WERI-Rb-1 (cell line): ENCODE results near the gene COL20A1.
A peak's percentile ranks its signal among the peaks of the same experiment; 100 is the strongest.

Source experiments
- DNase-seq: peaks from one replicate; pipeline ENCODE4 v3.0.0-alpha.2; 2020
- H3K27ac ChIP-seq: fragments of 250-450 bp; sonication (Bioruptor Pico); 2 replicates; pipeline ENCODE4 v1.5.1; 2020; ENCODE audit warnings: mild to moderate bottlenecking, moderate library complexity
- H3K27me3 ChIP-seq: fragments of 250-450 bp; sonication (Bioruptor Pico); 2 replicates; pipeline ENCODE4 v1.5.1; 2021; ENCODE audit warnings: mild to moderate bottlenecking, low read depth, moderate library complexity; ENCODE audit not compliant: insufficient read depth, severe bottlenecking
- H3K36me3 ChIP-seq: fragments of 250-450 bp; sonication (Bioruptor Pico); 2 replicates; pipeline ENCODE4 v1.5.1; 2020; ENCODE audit warnings: mild to moderate bottlenecking, moderate library complexity
- H3K4me3 ChIP-seq: 2 replicates; pipeline ENCODE4 v1.5.1; 2011; ENCODE audit warnings: low read depth, mild to moderate bottlenecking, control low read depth, low read length
- H3K9me3 ChIP-seq: fragments of 250-450 bp; sonication (Bioruptor Pico); 2 replicates; pipeline ENCODE4 v1.5.1; 2021; ENCODE audit warnings: mild to moderate bottlenecking, moderate library complexity; ENCODE audit not compliant: severe bottlenecking
- TF ChIP-seq, protein P1 (sequence below): IDR thresholded peaks from 2 replicates; pipeline ENCODE4 v1.5.1; 2011; ENCODE audit warnings: low read depth, mild to moderate bottlenecking, control low read depth, inconsistent platforms, low read length

Gene COL20A1

DNA sequence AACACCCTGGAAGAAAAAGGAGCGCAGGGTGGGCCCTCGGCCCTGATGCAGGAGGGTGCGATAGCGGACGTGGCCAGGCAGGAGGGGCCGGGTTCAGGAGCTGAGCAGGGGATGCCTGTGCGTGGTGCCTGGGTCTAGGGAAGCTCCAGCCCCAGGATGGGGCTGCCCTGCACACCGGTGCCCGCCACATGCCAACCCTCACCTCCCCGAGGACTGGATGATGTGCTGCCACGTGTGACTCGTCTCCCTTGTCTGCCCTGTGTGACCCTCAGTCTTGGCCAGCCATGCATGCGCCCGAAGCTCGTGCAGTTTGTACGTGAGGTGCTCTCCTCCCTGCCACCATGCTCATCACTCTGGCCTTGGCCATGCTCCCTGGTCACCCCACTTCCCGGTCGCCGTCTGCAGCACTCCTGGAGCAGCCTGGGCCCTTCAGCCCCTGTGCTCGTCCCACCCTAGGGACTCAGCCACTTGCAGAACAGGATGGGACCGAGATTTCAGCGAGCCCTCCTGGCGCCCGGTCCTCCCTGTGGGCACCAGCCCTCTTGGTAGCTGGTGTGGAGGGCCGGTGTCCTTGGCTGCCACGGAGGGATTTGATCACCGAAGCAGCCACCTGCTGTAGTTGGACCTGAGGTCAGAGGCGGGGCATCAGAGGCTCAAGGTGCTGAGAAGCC, 4.3 kb upstream of the COL20A1 start:
- Histone ChIP-seq H3K4me3 (no peak overlapping the region), H3K36me3 (peaks cover 22% of the 10 kb centered on the region), H3K27me3 (no peaks in the 10 kb centered on the region), H3K27ac (0 out of 2 replicates have a peak overlapping the region, but pooled peaks have one; percentile 6), H3K9me3 (no peaks in the 10 kb centered on the region)
- no peak for DNase-seq
- TF ChIP-seq, protein P1, sequence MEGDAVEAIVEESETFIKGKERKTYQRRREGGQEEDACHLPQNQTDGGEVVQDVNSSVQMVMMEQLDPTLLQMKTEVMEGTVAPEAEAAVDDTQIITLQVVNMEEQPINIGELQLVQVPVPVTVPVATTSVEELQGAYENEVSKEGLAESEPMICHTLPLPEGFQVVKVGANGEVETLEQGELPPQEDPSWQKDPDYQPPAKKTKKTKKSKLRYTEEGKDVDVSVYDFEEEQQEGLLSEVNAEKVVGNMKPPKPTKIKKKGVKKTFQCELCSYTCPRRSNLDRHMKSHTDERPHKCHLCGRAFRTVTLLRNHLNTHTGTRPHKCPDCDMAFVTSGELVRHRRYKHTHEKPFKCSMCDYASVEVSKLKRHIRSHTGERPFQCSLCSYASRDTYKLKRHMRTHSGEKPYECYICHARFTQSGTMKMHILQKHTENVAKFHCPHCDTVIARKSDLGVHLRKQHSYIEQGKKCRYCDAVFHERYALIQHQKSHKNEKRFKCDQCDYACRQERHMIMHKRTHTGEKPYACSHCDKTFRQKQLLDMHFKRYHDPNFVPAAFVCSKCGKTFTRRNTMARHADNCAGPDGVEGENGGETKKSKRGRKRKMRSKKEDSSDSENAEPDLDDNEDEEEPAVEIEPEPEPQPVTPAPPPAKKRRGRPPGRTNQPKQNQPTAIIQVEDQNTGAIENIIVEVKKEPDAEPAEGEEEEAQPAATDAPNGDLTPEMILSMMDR = no peak

DNA sequence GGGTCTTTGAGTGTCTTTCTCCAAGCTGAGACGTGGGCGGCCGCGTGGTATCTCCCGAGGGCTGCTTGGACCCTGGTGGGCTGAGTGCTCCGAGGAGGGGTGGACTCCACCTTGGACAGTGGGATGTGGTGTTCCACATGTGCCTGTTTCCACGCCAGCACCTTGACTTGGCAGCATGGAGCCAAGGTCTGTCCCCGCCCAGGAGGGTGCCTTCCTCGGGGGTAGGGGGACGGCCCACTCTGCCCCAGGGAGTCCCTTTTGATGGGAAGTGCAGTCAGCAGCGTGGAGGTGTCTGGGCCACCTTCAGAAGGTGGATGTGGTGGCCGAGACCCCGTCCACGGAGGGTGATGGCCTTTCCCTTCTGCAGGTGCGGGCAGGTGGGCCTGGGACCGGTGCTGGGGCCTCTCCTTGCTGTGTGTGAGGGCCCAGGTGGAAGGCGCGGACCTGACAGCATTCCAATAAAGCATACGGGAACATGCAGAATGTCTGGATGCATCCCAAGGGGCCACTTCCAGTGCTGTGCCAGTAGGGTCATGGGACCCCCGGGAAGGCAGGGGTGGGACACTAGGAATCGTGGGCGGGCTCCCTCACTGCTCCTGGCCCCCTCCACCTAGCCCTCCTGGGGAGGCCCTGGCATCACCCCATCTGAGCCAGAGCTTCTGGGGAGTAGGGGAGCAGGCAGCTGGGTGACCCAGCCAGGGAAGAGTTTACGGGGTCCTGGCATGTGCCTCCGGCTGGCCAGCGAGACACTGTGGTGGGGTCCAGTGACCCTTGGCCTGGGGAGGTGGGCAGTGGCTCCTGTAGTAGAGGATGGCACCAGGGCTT, 3.5 kb upstream of the COL20A1 start:
- Histone ChIP-seq H3K4me3 (no peak overlapping the region), H3K27ac (0 out of 2 replicates have a peak overlapping the region, but pooled peaks have one; percentile 6), H3K27me3 (no peaks in the 10 kb centered on the region), H3K9me3 (no peaks in the 10 kb centered on the region), H3K36me3 (peaks cover 22% of the 10 kb centered on the region)
- no peak for DNase-seq
- TF ChIP-seq, protein P1 = no peak

DNA sequence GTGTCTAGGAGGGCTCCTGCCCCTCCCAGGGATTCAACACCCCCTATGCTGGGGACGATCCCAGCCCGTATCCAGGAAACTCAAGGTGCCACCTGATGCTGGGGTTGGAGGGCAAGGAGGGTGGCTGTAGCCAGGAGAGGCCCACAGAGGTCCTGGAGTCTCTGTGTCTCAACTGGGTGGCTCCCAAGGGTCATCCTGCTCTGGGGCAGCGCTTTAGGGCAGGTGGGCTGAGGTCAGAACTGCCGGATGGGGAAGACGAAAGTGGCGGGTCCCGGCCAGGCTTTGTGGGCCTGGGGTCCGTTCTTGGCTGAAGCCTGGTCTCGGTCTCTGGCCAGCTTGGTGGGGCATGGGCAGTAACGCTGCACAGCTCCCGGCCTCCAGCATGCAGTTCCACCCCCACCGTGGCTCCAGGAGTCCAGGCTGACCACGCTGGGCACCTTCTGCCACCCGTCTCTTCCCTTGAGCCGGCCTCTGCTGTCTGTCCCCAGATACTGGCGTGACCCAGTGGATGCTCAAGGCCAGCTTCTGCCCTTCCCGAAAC, 2.8 kb upstream of the COL20A1 start:
- H3K27me3 ChIP-seq = no peaks in the 10 kb centered on the region
- DNase-seq = no peak
- H3K9me3 ChIP-seq = no peaks in the 10 kb centered on the region
- TF ChIP-seq, protein P1 = no peak
- peaks cover 22% of the 10 kb centered on the region for H3K36me3 ChIP-seq
- H3K27ac ChIP-seq = no peak overlapping the region; the same call in 1 of the 2 replicates
- no peak overlapping the region for H3K4me3 ChIP-seq

DNA sequence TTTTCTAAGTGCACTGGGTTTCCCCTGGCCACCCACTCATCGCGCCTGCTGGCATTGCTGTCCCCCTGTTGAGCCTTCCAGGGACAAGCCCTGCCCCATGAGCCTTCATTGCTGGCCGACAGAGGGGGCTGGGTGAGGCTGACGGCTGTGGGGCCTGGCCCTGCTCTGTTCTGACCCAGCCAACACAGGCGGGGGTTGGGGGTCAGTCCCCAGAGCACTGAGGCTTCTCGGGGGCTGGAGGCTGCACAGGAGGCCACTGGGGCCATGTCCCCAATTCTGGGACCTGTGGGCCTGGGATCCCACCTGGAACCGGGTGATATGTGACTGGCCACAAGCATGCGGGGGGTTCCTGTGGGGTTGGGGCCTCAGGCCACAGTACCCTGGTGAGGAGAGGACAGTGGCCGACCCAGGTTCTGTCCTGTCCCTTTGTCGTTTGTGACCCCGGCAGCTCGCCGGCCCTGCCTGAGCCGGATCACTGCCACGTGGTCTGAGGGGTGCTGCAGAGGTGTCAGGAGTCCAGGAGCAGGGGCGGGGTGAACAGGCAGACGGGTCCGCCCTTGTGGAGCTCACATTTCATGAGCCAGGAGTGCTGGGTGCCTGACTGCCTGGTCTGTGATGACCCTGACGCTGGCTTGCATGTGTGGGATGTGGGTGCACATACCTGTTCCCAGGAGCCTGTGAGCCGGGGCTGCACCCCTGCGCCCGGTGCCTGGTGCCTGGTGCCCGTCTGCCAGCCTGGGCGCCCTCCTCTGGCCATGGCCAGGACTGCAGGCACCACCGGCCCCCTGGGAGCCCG, 2.1 kb upstream of the COL20A1 start:
- Histone ChIP-seq H3K4me3 (no peak overlapping the region), H3K27me3 (no peaks in the 10 kb centered on the region), H3K27ac (peak overlapping the region; percentile 59), H3K36me3 (peaks cover 20% of the 10 kb centered on the region), H3K9me3 (no peaks in the 10 kb centered on the region)
- TF ChIP-seq, protein P1 = peak; percentile 88
- DNase-seq = peak; percentile 75

DNA sequence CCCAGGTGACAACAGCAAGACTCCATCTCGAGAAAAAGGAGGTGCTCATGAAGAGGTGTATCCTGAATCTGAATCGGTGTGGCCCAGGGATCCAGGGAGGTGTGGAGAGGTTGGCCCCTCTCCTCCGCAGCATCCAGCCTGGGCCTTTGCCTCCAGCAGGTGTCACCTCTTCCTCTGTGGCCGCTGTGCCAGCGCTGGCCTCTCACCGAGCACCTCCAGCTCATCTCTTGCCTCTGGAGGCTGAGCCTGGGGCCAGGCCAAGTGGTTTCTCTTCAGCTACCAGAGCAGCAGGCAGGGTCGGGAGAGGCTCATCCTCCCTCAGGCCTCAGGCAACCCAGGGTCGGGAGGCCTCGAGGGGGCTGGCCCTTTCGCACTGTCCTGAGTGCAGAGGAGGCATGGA, 1.2 kb upstream of the COL20A1 start:
- H3K36me3 ChIP-seq = peaks cover 18% of the 10 kb centered on the region
- no peaks in the 10 kb centered on the region for H3K27me3 ChIP-seq
- peak overlapping the region; percentile 28; the same call in 1 of the 2 replicates for H3K27ac ChIP-seq
- no peak for DNase-seq
- no peaks in the 10 kb centered on the region for H3K9me3 ChIP-seq
- TF ChIP-seq, protein P1 = 0 out of 2 replicates have a peak, but pooled peaks have one; percentile 17
- H3K4me3 ChIP-seq = no peak overlapping the region
